HCT116 (cell line): ENCODE results near the gene SLC9A9.

Source experiments
- POLR2AphosphoS5 ChIP-seq: IDR thresholded peaks from 2 replicates; pipeline ENCODE4 v1.6.1; 2011; ENCODE audit warnings: mild to moderate bottlenecking, low read depth, low read length, moderate library complexity
- TF ChIP-seq, protein P1 (sequence below), 3 experiments: fragments of 200-600 bp in 1 of 3; sonication (generic) in 1 of 3; IDR thresholded peaks in 2 of 3; conservative IDR thresholded peaks in 1 of 3; 2 replicates each; pipeline ENCODE4 v1.5.1; 2012 to 2017; ENCODE audit warnings: low read depth in 2 of 3, low read length in 2 of 3, antibody characterized with exemption in 1 of 3, borderline replicate concordance in 1 of 3, control low read depth in 1 of 3, mild to moderate bottlenecking in 1 of 3, mixed read lengths in 1 of 3, mixed run types in 1 of 3, moderate library complexity in 1 of 3; ENCODE audit not compliant: insufficient read depth in 1 of 3

DNA sequence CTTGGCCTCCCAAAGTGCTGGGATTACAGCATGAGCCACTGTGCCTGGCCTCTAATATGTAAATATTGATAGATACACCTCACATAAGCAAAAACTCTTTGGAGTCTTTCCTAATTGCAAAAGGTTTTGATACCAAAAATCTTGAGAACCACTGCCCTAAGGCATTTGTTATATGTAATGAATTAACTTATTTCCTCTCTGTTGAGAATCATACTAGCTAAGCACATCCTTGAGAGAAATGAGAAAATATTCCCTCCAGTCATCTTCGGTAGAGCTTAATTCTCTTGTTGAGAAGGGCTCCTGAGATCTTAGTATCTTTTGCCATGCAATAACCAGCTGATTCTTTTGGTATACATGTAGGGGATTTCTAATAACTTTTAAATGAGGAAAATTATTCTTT, 190.2 kb downstream of the SLC9A9 start:
- TF ChIP-seq, protein P1, sequence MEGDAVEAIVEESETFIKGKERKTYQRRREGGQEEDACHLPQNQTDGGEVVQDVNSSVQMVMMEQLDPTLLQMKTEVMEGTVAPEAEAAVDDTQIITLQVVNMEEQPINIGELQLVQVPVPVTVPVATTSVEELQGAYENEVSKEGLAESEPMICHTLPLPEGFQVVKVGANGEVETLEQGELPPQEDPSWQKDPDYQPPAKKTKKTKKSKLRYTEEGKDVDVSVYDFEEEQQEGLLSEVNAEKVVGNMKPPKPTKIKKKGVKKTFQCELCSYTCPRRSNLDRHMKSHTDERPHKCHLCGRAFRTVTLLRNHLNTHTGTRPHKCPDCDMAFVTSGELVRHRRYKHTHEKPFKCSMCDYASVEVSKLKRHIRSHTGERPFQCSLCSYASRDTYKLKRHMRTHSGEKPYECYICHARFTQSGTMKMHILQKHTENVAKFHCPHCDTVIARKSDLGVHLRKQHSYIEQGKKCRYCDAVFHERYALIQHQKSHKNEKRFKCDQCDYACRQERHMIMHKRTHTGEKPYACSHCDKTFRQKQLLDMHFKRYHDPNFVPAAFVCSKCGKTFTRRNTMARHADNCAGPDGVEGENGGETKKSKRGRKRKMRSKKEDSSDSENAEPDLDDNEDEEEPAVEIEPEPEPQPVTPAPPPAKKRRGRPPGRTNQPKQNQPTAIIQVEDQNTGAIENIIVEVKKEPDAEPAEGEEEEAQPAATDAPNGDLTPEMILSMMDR (IDR thresholded peaks at IDR 0.05 in 2 of 3, conservative IDR thresholded peaks at IDR 0.05 in 1 of 3; ENCODE audit: borderline replicate concordance in 1 of 3, insufficient read depth in 1 of 3, low read depth in 2 of 3, low read length in 2 of 3), result no peak
- no peak for TF ChIP-seq POLR2AphosphoS5
